H7 (cell line): Measurements from ENCODE around the gene TUBGCP4. TPM values are rescaled to one million over a fixed set of nuclear protein-coding genes. Genes with fewer than 3 reads are reported as not detected.
"Not testable (repeated sequence)": the region's sequence is repeated elsewhere in the genome, so short reads cannot be mapped to it uniquely, and the experiment has no call there.

ENCODE experiments used
- DNase-seq: peaks from one replicate; pipeline ENCODE4 v3.0.0; 2012
- H3K27me3 ChIP-seq: 2 replicates; pipeline ENCODE4 v1.6.0; 2011; ENCODE audit warnings: mild to moderate bottlenecking, low read length; ENCODE audit not compliant: control insufficient read depth, insufficient read depth
- H3K36me3 ChIP-seq: replicated peaks from 2 replicates; pipeline ENCODE4 v1.5.1; 2011; ENCODE audit warnings: low read length; ENCODE audit not compliant: control insufficient read depth, insufficient read depth
- H3K4me3 ChIP-seq: 2 replicates; pipeline ENCODE4 v1.5.1; 2011; ENCODE audit warnings: low read depth, mild to moderate bottlenecking, control low read depth, low read length, moderate library complexity; ENCODE audit not compliant: insufficient read depth
- total RNA-seq: library from RNA; depleted of rRNA; stranded (reverse); fragments of >200 nt; shearing (Covaris generic); gene quantifications from 2 replicates; pipeline ENCODE4 v1.2.3, GENCODE V29; 2014

The TUBGCP4 gene
- total RNA-seq, 1 experiment from 2014 or later = 15.5 TPM

DNA sequence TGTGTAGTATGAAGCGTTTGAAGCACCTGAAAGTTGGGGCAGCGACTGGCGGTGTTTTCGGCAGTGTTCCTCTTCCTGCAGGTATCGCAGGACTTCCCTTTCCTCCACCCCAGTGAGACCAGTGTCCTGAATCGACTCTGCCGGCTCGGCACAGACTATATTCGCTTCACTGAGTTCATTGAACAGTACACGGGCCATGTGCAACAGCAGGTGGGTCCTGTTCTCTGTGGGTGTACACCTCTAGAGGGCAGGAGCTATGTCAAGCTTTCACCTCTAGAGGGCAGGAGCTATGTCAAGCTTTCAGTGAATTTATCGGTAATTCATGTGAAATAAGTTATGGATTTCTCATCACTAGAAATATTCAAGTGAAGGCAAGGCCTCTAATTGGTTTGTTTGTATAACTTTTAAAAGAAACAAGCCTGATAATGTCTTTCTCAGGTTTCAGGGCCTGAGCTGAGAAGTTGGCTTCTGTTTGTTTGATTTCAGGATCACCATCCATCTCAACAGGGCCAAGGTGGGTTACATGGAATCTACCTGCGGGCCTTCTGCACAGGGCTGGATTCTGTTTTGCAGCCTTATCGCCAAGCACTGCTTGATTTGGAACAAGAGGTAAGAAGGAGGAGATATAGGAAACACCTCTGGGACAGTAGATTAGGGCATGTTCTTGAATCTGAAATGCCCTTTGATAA lies 5.3 kb downstream of the TUBGCP4 start:
- no peaks in the 10 kb centered on the region for H3K27me3 ChIP-seq
- no peak overlapping the region for H3K4me3 ChIP-seq
- peaks cover 4% of the 10 kb centered on the region for H3K36me3 ChIP-seq
- peak; percentile 69 for DNase-seq

DNA sequence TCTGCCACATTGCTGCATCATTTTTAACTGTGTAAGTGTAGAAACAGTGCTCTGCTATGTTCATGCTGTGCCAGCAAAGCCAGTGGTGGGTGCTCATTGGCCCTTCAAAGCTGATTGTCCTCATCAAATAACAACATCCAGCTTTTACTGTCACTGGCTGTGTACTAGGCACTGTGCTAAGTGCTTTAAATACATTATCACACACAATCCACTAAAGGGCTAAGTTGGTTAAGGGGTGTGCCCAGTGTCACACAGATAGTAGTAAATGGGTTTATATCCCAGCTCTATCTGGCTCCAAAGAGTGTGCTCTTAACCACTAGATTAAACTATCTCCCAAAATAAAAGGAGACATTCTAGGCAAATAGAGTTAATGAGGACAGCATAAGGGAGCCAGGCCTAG lies 7.7 kb downstream of the TUBGCP4 start:
- Histone ChIP-seq H3K4me3 (no peak overlapping the region), H3K36me3 (peaks cover 5% of the 10 kb centered on the region), H3K27me3 (no peaks in the 10 kb centered on the region)
- DNase-seq = no peak

DNA sequence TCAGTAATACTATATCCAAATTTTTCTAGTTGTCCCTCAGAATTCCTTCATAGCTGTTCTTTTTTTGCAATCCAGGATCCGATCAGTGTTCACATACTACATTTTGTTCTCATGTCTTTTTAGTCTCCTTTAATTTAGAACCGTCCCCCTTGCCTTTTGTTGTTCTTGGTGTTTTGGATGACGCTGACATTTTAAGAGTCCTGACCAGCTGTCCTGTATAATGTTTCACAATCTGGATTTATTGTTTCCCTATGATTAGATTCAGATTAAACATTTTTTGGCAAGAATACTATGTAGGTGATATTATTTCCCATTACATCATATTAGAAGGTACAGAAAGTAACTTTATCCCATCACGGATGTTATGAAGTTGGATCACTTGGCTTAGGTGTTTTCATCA lies 11.4 kb downstream of the TUBGCP4 start:
- Histone ChIP-seq H3K4me3 (no peak overlapping the region), H3K27me3 (no peaks in the 10 kb centered on the region), H3K36me3 (peaks cover 5% of the 10 kb centered on the region)
- DNase-seq = no peak

DNA sequence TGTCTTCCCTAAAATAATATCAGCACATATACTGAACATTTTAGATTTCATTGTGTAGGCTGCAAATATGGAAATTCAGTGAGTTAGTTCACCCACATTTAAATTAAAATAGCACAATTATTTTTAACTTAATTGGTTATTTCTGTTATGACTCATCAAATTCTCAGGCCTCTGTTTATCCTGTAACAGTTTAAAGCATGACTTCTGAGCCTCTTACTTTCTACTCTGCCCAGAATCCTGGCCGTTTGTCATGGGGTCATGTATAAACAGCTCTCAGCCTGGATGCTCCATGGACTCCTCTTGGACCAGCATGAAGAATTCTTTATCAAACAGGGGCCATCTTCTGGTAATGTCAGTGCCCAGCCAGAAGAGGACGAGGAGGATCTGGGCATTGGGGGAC lies 12.2 kb downstream of the TUBGCP4 start:
- DNase-seq = no peak
- H3K27me3 ChIP-seq = no peaks in the 10 kb centered on the region

DNA sequence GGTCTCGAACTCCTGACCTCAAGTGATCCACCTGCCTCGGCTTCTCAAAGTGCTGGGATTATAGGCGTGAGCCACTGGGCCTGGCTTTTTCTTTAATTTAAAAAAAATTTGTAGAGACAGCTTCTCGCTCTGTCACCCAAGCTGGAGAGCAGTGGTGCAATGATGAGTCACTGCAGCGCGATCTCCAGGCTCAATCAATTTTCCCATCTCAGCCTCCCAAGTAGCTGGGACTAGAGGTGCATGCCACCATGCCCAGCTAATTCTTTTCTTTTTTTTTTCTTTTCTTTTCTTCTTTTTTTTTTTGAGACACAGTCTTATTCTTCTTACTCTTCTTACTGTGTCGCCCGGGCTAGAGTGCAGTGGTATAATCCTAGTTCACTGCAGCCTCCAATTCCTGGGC lies 19.8 kb downstream of the TUBGCP4 start:
- DNase-seq = no peak
- H3K27me3 ChIP-seq = no peaks in the 10 kb centered on the region
- H3K4me3 ChIP-seq = no peak overlapping the region
- peaks cover 3% of the 10 kb centered on the region for H3K36me3 ChIP-seq

More for the DNA sequence above, 12.2 kb downstream of the TUBGCP4 start:
- Histone ChIP-seq H3K4me3 (no peak overlapping the region), H3K36me3 (peaks cover 5% of the 10 kb centered on the region)

DNA sequence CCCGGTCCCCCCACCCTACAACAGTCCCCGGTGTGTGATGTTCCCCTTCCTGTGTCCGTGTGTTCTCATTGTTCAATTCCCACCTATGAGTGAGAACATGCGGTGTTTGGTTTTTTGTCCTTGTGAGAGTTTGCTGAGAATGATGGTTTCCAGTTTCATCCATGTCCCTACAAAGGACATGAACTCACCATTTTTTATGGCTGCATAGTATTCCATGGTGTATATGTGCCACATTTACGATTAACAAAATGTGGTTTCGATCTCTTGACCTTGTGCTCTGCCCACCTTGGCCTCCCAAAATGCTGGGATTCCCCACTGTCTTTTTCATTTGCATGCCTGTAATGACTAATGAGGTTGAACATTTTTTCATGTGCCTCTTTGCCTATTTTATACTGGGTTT lies 22.7 kb downstream of the TUBGCP4 start:
- not testable (repeated sequence) for H3K27me3 ChIP-seq, H3K4me3 ChIP-seq, DNase-seq
- H3K36me3 ChIP-seq = peaks cover 12% of the 10 kb centered on the region

DNA sequence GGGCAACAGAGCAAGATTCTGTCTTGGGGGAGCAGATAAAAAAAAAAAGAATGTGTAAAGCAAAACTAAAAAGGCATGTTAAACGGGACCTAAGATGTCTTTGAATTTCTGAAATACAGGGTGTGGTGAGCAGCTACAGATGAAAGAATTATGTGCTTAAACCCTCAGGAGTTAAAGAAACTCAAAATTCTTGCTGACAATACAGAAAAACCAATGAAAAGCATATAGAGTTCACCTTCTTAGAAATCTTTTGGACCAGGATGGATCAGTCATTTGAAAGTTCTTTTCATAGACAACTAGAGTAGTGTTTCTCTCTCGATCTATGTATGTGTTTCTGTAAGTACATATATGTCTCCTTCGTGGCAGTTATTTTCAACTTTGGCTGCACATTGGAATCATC lies 31.4 kb downstream of the TUBGCP4 start:
- Histone ChIP-seq H3K27me3 (no peaks in the 10 kb centered on the region), H3K36me3 (peaks cover 30% of the 10 kb centered on the region), H3K4me3 (no peak overlapping the region)
- no peak for DNase-seq

DNA sequence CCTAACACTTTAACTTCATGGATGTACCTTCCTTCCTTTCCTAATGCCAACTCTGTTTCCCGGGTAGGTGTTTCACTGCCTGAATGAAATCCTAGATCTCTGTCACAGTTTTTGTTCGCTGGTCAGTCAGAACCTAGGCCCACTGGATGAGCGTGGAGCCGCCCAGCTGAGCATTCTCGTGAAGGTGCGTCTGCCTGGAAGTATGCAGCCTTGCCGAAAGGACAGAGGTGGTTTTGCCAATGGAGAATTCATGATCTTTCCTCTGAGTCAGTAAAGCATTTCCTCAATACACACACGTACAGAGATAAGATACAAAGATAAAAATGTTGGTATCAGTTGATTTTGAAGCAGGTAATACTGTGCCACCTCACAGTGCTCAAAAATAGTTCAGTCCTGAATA lies 32.7 kb downstream of the TUBGCP4 start:
- peaks cover 31% of the 10 kb centered on the region for H3K36me3 ChIP-seq
- DNase-seq = no peak
- no peaks in the 10 kb centered on the region for H3K27me3 ChIP-seq
- H3K4me3 ChIP-seq = no peak overlapping the region

DNA sequence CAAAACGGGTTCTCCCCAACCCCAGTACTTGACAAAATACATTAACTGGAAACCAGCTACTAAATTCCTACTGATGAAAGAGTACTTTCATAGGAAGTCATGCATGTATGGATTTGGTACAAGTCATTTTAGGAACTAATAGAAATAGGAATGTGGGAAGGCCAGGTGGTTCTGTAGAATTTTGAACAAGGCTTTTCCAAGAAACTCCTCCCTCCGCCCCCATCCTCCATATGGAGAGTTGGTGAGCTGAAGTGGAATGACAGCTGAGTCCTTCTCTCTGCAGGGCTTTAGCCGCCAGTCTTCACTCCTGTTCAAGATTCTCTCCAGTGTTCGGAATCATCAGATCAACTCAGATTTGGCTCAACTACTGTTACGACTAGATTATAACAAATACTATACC lies 33.2 kb downstream of the TUBGCP4 start:
- DNase-seq = no peak
- no peak overlapping the region for H3K4me3 ChIP-seq
- no peaks in the 10 kb centered on the region for H3K27me3 ChIP-seq
- H3K36me3 ChIP-seq = peaks cover 35% of the 10 kb centered on the region

DNA sequence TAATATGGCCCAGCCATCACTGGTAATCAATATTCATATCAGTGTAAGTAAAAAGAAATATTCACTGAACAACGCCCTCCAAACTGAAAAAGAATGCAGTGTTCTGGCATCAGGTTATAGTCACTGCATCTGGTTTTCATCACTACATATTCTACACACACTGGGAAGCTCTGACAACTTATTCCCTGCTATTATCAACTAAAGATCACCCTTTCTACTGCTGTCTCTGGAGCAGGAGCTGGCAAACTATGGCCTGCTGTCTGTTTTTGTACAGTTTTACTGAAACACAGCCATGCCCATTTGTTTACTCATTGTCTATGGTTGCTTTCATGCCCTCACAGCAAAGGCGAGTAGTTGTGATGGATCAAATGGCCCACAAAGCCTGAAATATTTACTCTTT lies 35.3 kb downstream of the TUBGCP4 start:
- DNase-seq = no peak
- Histone ChIP-seq H3K4me3 (no peak overlapping the region), H3K36me3 (peaks cover 40% of the 10 kb centered on the region), H3K27me3 (no peaks in the 10 kb centered on the region)

DNA sequence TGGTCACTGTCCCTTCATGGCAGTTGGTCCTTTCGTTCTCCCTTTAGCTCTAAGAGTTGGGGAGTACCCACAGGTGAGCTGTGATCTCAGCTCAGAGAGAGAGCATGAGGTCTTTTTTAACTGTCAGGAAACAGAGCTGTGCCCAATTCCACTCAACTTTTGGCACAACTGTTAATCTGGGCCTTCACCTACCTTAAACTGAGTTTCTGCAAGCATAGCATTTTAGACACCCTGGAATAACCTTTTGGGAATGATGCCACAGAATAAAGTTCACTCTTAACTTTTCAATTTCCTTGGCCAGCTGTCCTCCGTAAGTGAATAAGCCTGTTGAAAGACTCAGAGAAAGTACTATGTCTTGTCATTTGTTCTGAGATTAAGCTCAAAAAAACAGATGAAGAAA lies 35.9 kb downstream of the TUBGCP4 start:
- no peak for DNase-seq
- H3K36me3 ChIP-seq = peaks cover 38% of the 10 kb centered on the region
- no peak overlapping the region for H3K4me3 ChIP-seq
- H3K27me3 ChIP-seq = no peaks in the 10 kb centered on the region

DNA sequence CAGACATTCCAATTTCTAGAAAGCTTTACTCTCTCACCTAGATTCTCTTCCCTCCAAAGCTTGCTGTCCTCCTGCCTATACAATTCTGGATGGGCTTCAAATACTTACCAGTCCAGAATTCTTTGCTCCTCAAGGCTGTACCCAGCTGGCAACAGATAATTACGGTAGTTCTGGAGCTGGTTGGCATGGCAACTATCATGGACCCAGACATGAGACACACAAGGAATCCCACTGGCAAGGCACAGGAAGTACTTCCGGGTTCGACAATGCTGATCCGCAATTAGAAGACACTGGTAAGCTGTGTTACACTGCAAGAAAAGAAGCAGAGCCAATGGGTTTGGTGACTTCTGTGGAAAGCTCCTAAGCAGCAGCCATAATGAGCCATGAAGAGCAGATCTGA lies 37.9 kb downstream of the TUBGCP4 start:
- H3K27me3 ChIP-seq = no peaks in the 10 kb centered on the region
- H3K4me3 ChIP-seq = no peak overlapping the region
- H3K36me3 ChIP-seq = peaks cover 43% of the 10 kb centered on the region
- no peak for DNase-seq

DNA sequence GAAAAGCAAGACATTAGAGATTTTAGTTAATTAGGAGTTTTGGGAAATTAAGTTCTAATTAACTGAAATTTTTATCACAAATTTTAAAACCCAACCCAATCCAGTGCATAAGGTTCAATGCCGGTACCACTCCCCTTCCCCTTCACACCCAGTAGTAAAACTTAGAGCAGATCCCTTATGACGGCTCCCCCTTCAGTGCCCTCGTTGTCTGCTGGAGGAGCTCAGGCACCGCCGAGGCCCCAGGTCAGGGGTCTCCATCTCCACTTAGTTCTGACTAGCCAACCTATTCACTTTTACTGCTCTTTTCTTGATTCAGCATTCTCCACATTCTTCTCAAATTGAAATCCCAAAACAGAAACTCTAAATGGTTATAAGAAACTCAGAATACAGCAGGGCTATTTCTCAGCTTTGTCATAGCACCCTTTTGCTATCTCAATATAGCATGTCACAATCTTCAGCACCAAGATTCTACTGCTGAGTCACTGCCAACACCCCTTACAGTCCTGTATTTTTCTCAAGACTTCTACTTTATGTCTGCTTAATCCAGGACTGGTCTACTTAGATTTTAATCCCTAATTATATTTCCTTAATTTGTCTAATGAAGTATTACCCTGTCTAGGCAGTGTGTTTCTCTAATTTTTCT lies 39.8 kb downstream of the TUBGCP4 start:
- H3K4me3 ChIP-seq = no peak overlapping the region
- no peak for DNase-seq
- peaks cover 41% of the 10 kb centered on the region for H3K36me3 ChIP-seq
- no peaks in the 10 kb centered on the region for H3K27me3 ChIP-seq

DNA sequence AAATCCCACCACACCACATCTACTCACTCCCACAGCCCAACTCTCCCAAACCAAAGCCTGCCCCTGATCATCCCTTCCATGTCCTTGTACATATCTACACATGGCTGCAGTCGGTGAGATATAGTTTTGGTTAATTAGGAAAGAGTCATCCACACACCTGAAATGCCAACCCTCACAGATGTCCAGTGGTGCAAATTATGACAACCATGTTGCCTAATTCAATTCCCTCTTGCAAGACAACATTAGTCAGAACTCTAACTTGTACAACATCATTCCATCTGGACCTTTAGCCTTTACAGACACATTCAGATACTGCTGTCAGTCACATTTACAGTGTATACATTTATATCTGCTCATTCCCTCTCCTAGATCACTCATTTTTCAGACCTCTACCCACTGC lies 41.2 kb downstream of the TUBGCP4 start:
- DNase-seq = no peak
- H3K27me3 ChIP-seq = no peaks in the 10 kb centered on the region
- H3K4me3 ChIP-seq = no peak overlapping the region
- peaks cover 41% of the 10 kb centered on the region for H3K36me3 ChIP-seq

DNA sequence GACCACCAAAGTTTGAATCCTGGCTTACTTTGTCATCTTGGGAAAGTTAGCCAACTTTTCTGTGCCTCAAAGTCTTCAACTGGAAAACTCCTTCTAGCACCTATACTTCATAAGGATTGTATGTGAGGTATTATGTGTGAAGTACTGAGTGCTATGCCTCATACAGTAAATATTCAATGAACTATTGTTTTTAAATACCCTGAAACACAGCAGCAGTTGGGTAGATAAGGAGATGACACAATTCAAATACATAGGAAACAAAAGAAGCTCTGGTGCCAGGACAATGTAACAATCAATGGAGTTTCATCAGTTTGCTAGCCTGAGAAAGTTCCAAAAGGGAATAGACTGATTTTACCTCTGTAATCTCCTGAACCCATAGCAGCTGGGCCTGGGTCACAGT lies 43.3 kb downstream of the TUBGCP4 start:
- Histone ChIP-seq H3K27me3 (no peaks in the 10 kb centered on the region), H3K36me3 (peaks cover 34% of the 10 kb centered on the region), H3K4me3 (no peak overlapping the region)
- DNase-seq = no peak
